HG02981 (cell line): ENCODE results near the gene RPRML.
"Not testable (repeated sequence)": the region's sequence is repeated elsewhere in the genome, so short reads cannot be mapped to it uniquely, and the experiment has no call there.

ENCODE experiments used
- ATAC-seq: cut with Tn5 transposase; IDR thresholded peaks from one replicate; pipeline ENCODE4 v1.9.1; 2021; ENCODE audit warnings: mild to moderate bottlenecking, moderate library complexity; ENCODE audit not compliant: unreplicated experiment

RPRML gene

GRCh38 chr17:46977348-46977747 is 1.7 kb downstream of the RPRML start:
- ATAC-seq = no peak

GRCh38 chr17:46976626-46977270 is 2.3 kb downstream of the RPRML start:
- no peak for ATAC-seq

- ATAC-seq = no peak
These were observed 3.8 kb downstream of the RPRML start for GRCh38 chr17:46975287-46975686.

- ATAC-seq = no peak
These were observed 5.0 kb downstream of the RPRML start for GRCh38 chr17:46974086-46974485.

GRCh38 chr17:46972346-46972745 is 6.7 kb downstream of the RPRML start:
- ATAC-seq = no peak

GRCh38 chr17:46971647-46972300 is 7.3 kb downstream of the RPRML start:
- ATAC-seq = no peak

GRCh38 chr17:46968896-46969295 is 10.2 kb downstream of the RPRML start:
- ATAC-seq = no peak

- no peak for ATAC-seq
These were observed 10.7 kb downstream of the RPRML start for GRCh38 chr17:46968224-46968834.

- ATAC-seq = no peak
These were observed 14.5 kb downstream of the RPRML start for GRCh38 chr17:46964315-46965265.

GRCh38 chr17:46963571-46963970 is 15.5 kb downstream of the RPRML start:
- no peak for ATAC-seq

GRCh38 chr17:46962374-46962790 is 16.7 kb downstream of the RPRML start:
- no peak for ATAC-seq

- no peak for ATAC-seq
These were observed 18.9 kb downstream of the RPRML start for GRCh38 chr17:46960152-46960551.

- ATAC-seq = no peak
These were observed 20.9 kb downstream of the RPRML start for GRCh38 chr17:46958041-46958591.

- not testable (repeated sequence) for ATAC-seq
These were observed 25.9 kb downstream of the RPRML start for GRCh38 chr17:46953191-46953590.

GRCh38 chr17:46952115-46952514 is 26.9 kb downstream of the RPRML start:
- no peak for ATAC-seq

GRCh38 chr17:46951706-46952105 is 27.3 kb downstream of the RPRML start:
- no peak for ATAC-seq

- no peak for ATAC-seq
These were observed 27.9 kb downstream of the RPRML start for GRCh38 chr17:46950997-46951621.

- no peak for ATAC-seq
These were observed 28.6 kb downstream of the RPRML start for GRCh38 chr17:46950342-46950996.

- ATAC-seq = no peak
These were observed 29.5 kb downstream of the RPRML start for GRCh38 chr17:46949291-46950174.
